GM23338 (cell line): ENCODE results near the gene CD244. TPM values are rescaled to one million over a fixed set of nuclear protein-coding genes. Genes with fewer than 3 reads are reported as not detected.
"Not testable (repeated sequence)": the region's sequence is repeated elsewhere in the genome, so short reads cannot be mapped to it uniquely, and the experiment has no call there.

Experiments
- ATAC-seq: fragments of 200-7000 bp; cut with Tn5 transposase; 3 replicates; pipeline ENCODE4 v1.9.1; 2020
- DNase-seq: peaks from one replicate; pipeline ENCODE4 v3.0.0-alpha.2; 2015; ENCODE audit warnings: low spot score
- H2AFZ ChIP-seq: fragments of 200-600 bp; sonication (generic); 2 replicates; pipeline ENCODE4 v1.8.0; 2016; ENCODE audit warnings: antibody characterized with exemption, mild to moderate bottlenecking, moderate library complexity
- H3F3A ChIP-seq: fragments of 200-600 bp; sonication (generic); replicated peaks from 2 replicates; pipeline ENCODE4 v1.8.0; 2017; ENCODE audit warnings: antibody characterized with exemption, mixed run types, low read depth
- H3K27ac ChIP-seq: fragments of 200-600 bp; sonication (generic); 2 replicates; pipeline ENCODE4 v1.6.1; 2016; ENCODE audit warnings: low read depth
- H3K27me3 ChIP-seq: fragments of 200-600 bp; sonication (generic); 2 replicates; pipeline ENCODE4 v1.8.0; 2016; ENCODE audit warnings: mild to moderate bottlenecking, mixed run types, moderate library complexity; ENCODE audit not compliant: insufficient read depth
- H3K36me3 ChIP-seq: fragments of 200-600 bp; sonication (generic); 2 replicates; pipeline ENCODE4 v1.8.0; 2016; ENCODE audit warnings: mild to moderate bottlenecking; ENCODE audit not compliant: insufficient read depth
- H3K4me1 ChIP-seq: fragments of 200-600 bp; sonication (generic); 2 replicates; pipeline ENCODE4 v1.8.0; 2016; ENCODE audit warnings: mild to moderate bottlenecking, moderate library complexity; ENCODE audit not compliant: insufficient read depth
- H3K4me2 ChIP-seq: fragments of 200-600 bp; sonication (generic); 2 replicates; pipeline ENCODE4 v1.7.1; 2017; ENCODE audit warnings: mixed run types
- H3K4me3 ChIP-seq: fragments of 200-600 bp; sonication (generic); 2 replicates; pipeline ENCODE4 v1.6.1; 2016; ENCODE audit warnings: mixed run types
- H3K79me2 ChIP-seq: fragments of 200-600 bp; sonication (generic); replicated peaks from 2 replicates; pipeline ENCODE4 v1.8.0; 2017; ENCODE audit warnings: mild to moderate bottlenecking; ENCODE audit not compliant: insufficient read depth
- H3K9me2 ChIP-seq: fragments of 200-600 bp; sonication (generic); 2 replicates; pipeline ENCODE4 v1.8.0; 2017; ENCODE audit not compliant: insufficient read depth
- H4K20me1 ChIP-seq: fragments of 200-600 bp; sonication (generic); replicated peaks from 2 replicates; pipeline ENCODE4 v1.8.0; 2017; ENCODE audit warnings: mild to moderate bottlenecking; ENCODE audit not compliant: insufficient read depth
- H3K27ac Mint-ChIP-seq: 2 replicates; pipeline ENCODE4 v1.8.0; 2020; ENCODE audit warnings: inconsistent platforms, mild to moderate bottlenecking, moderate library complexity, mixed read lengths
- H3K27me3 Mint-ChIP-seq: 3 replicates; pipeline ENCODE4 v1.8.0; 2022; ENCODE audit warnings: low read depth, mild to moderate bottlenecking, moderate library complexity, mixed read lengths, inconsistent platforms; ENCODE audit not compliant: insufficient read depth, poor library complexity
- H3K36me3 Mint-ChIP-seq: 3 replicates; pipeline ENCODE4 v1.8.0; 2021; ENCODE audit warnings: low read depth, mild to moderate bottlenecking, inconsistent platforms, moderate library complexity, mixed read lengths
- H3K4me1 Mint-ChIP-seq: 3 replicates; pipeline ENCODE4 v1.8.0; 2020; ENCODE audit warnings: mild to moderate bottlenecking, inconsistent platforms, mixed read lengths
- H3K4me3 Mint-ChIP-seq: 3 replicates; pipeline ENCODE4 v1.8.0; 2021; ENCODE audit warnings: moderate library complexity, mild to moderate bottlenecking, inconsistent platforms, mixed read lengths
- H3K9me3 Mint-ChIP-seq: 3 replicates; pipeline ENCODE4 v1.8.0; 2020; ENCODE audit warnings: moderate library complexity, mild to moderate bottlenecking, inconsistent platforms, mixed read lengths
- CREB1 ChIP-seq: fragments of 250-450 bp; sonication (Bioruptor Pico); IDR thresholded peaks from 2 replicates; pipeline ENCODE4 v1.5.0; 2020; ENCODE audit warnings: low read depth, mild to moderate bottlenecking, moderate library complexity
- ETS1 ChIP-seq: IDR thresholded peaks from 2 replicates; pipeline ENCODE4 v1.6.1; 2016; ENCODE audit warnings: antibody characterized with exemption
- EZH2 ChIP-seq: fragments of 200-600 bp; sonication (generic); IDR thresholded peaks from one replicate; pipeline ENCODE4 v1.8.0; 2017; ENCODE audit warnings: antibody characterized with exemption, mild to moderate bottlenecking, low read depth; ENCODE audit not compliant: unreplicated experiment
- EZH2phosphoT487 ChIP-seq: fragments of 200-600 bp; sonication (generic); IDR thresholded peaks from one replicate; pipeline ENCODE4 v1.8.1; 2018; ENCODE audit warnings: antibody characterized with exemption; ENCODE audit not compliant: unreplicated experiment
- NANOG ChIP-seq: IDR thresholded peaks from 2 replicates; pipeline ENCODE4 v1.6.1; 2016; ENCODE audit warnings: antibody characterized with exemption, borderline replicate concordance
- POLR2AphosphoS5 ChIP-seq: IDR thresholded peaks from 2 replicates; pipeline ENCODE4 v1.6.1; 2016; ENCODE audit warnings: antibody characterized with exemption, low read depth
- STAT1 ChIP-seq: IDR thresholded peaks from one replicate; pipeline ENCODE4 v1.6.1; 2016; ENCODE audit warnings: antibody characterized with exemption; ENCODE audit not compliant: unreplicated experiment
- ZNF114 ChIP-seq: fragments of 250-450 bp; sonication (Bioruptor Pico); IDR thresholded peaks from 2 replicates; pipeline ENCODE4 v1.5.0; 2020; ENCODE audit warnings: mild to moderate bottlenecking, moderate library complexity
- ZNF331 ChIP-seq: fragments of 250-450 bp; sonication (Bioruptor Pico); IDR thresholded peaks from 2 replicates; pipeline ENCODE4 v1.5.0; 2020; ENCODE audit warnings: low read depth, mild to moderate bottlenecking, moderate library complexity
- polyA plus RNA-seq: library from polyadenylated mRNA; unstranded; fragments of >200 nt; fragmentation: Nextera tagmentation; extraction: Ambion mirVana; gene quantifications from 2 replicates; pipeline ENCODE4 v1.2.1, GENCODE V29; 2016
- total RNA-seq: library from RNA; depleted of rRNA; stranded (reverse); fragments of >200 nt; shearing (Covaris generic); gene quantifications from 2 replicates; pipeline ENCODE4 v1.2.3, GENCODE V29; 2014
- TF ChIP-seq, protein P1 (sequence below), 2 experiments: fragments of 200-600 bp in 1 of 2; sonication (generic) in 1 of 2; conservative IDR thresholded peaks; 2 replicates each; pipeline versions ENCODE4 v1.5.1 to v1.6.1; 2016 to 2017; ENCODE audit warnings: antibody characterized with exemption in 2 of 2, low read depth in 2 of 2, mild to moderate bottlenecking in 2 of 2, moderate library complexity in 1 of 2
- TF ChIP-seq, protein P2 (sequence below): IDR thresholded peaks from one replicate; pipeline ENCODE4 v1.6.1; 2018; ENCODE audit warnings: antibody characterized with exemption; ENCODE audit not compliant: unreplicated experiment

CD244 gene
- total and polyA plus RNA-seq, 2 experiments from 2014 or later, result not detected

GRCh38 chr1:160901768-160902167 is 39.1 kb upstream of the CD244 start (continued):
- TF ChIP-seq, protein P1, sequence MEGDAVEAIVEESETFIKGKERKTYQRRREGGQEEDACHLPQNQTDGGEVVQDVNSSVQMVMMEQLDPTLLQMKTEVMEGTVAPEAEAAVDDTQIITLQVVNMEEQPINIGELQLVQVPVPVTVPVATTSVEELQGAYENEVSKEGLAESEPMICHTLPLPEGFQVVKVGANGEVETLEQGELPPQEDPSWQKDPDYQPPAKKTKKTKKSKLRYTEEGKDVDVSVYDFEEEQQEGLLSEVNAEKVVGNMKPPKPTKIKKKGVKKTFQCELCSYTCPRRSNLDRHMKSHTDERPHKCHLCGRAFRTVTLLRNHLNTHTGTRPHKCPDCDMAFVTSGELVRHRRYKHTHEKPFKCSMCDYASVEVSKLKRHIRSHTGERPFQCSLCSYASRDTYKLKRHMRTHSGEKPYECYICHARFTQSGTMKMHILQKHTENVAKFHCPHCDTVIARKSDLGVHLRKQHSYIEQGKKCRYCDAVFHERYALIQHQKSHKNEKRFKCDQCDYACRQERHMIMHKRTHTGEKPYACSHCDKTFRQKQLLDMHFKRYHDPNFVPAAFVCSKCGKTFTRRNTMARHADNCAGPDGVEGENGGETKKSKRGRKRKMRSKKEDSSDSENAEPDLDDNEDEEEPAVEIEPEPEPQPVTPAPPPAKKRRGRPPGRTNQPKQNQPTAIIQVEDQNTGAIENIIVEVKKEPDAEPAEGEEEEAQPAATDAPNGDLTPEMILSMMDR (conservative IDR thresholded peaks at IDR 0.05; ENCODE audit: low read depth in 2 of 2), result no peak
- TF ChIP-seq NANOG, result no peak
- TF ChIP-seq ZNF331, result no peak
- no peak for TF ChIP-seq ETS1
- no peak for TF ChIP-seq POLR2AphosphoS5
- no peak for TF ChIP-seq ZNF114 (CRISPR knock-in tag)
- TF ChIP-seq STAT1, result no peak
- no peak for TF ChIP-seq EZH2phosphoT487
- no peak for TF ChIP-seq CREB1 (CRISPR knock-in tag)
- TF ChIP-seq EZH2, result no peak
- TF ChIP-seq, protein P2, sequence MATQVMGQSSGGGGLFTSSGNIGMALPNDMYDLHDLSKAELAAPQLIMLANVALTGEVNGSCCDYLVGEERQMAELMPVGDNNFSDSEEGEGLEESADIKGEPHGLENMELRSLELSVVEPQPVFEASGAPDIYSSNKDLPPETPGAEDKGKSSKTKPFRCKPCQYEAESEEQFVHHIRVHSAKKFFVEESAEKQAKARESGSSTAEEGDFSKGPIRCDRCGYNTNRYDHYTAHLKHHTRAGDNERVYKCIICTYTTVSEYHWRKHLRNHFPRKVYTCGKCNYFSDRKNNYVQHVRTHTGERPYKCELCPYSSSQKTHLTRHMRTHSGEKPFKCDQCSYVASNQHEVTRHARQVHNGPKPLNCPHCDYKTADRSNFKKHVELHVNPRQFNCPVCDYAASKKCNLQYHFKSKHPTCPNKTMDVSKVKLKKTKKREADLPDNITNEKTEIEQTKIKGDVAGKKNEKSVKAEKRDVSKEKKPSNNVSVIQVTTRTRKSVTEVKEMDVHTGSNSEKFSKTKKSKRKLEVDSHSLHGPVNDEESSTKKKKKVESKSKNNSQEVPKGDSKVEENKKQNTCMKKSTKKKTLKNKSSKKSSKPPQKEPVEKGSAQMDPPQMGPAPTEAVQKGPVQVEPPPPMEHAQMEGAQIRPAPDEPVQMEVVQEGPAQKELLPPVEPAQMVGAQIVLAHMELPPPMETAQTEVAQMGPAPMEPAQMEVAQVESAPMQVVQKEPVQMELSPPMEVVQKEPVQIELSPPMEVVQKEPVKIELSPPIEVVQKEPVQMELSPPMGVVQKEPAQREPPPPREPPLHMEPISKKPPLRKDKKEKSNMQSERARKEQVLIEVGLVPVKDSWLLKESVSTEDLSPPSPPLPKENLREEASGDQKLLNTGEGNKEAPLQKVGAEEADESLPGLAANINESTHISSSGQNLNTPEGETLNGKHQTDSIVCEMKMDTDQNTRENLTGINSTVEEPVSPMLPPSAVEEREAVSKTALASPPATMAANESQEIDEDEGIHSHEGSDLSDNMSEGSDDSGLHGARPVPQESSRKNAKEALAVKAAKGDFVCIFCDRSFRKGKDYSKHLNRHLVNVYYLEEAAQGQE, result no peak

DNA sequence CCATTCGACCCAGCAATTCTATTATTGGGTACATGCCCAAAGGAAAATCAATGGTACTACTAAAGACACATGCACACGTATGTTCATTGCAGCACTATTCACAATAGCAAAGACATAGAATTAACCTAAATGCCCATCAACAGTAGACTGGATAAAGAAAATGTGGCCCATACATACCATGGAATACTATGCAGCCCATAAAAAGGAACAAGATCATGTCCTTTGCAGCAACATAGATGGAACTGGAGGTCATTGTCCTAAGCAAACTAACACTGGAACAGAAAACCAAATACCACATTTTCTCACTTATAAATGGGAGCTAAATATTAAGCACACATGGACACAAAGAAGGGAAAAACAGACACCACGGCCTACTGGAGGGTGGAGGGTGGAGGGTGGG is 38.0 kb upstream of the CD244 start:
- not testable (repeated sequence) for H3K4me3 Mint-ChIP-seq, H4K20me1 ChIP-seq, DNase-seq, H3K4me3 ChIP-seq, H3K4me2 ChIP-seq, H3K9me3 Mint-ChIP-seq, H2AFZ ChIP-seq, H3K27me3 Mint-ChIP-seq, H3K79me2 ChIP-seq, H3K4me1 Mint-ChIP-seq, ATAC-seq, H3K9me2 ChIP-seq, H3F3A ChIP-seq, H3K4me1 ChIP-seq, H3K27me3 ChIP-seq, H3K36me3 ChIP-seq, H3K27ac ChIP-seq, H3K27ac Mint-ChIP-seq, H3K36me3 Mint-ChIP-seq

DNA sequence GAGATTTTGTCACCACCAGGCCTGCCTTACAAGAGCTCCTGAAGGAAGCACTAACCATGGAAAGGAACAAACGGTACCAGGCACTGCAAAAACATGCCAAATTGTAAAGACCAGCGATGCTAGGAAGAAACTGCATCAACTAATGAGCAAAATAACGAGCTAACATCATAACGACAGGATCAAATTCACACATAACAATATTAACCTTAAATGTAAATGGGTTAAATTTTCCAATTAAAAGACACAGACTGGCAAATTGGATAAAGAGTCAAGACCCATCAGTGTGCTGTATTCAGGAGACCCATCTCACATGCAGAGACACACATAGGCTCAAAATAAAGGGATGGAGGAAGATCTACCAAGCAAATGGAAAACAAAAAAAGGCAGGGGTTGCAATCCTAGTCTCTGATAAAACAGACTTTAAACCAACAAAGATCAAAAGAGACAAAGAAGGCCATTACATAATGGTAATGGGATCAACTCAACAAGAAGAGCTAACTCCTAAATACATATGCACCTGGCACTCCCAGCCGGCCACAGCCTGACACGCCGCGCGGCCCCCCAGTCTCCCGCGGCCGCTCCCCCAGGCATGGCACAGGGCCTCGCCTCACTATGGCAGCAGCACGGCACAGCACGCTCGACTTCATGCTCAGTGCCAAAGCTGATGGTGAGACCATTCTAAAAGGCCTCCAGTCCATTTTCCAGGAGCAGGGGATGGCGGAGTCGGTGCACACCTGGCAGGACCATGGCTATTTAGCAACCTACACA is 31.9 kb upstream of the CD244 start:
- H3K4me3 Mint-ChIP-seq, H3K36me3 ChIP-seq, H3K9me2 ChIP-seq, H3K79me2 ChIP-seq, H4K20me1 ChIP-seq, H3K27ac Mint-ChIP-seq, H3K4me1 Mint-ChIP-seq, H3K27ac ChIP-seq, H2AFZ ChIP-seq, H3K4me1 ChIP-seq, H3K27me3 Mint-ChIP-seq, DNase-seq, H3K36me3 Mint-ChIP-seq, ATAC-seq, H3K4me2 ChIP-seq, H3K27me3 ChIP-seq, H3F3A ChIP-seq, H3K4me3 ChIP-seq: not testable (repeated sequence)
- H3K9me3 Mint-ChIP-seq, result peaks cover 19% of the 10 kb centered on the region
